ENCODE data around the gene GRIK2. TPM values are rescaled to one million over a fixed set of nuclear protein-coding genes. Genes with fewer than 3 reads are reported as not detected.

The GRIK2 gene
- total RNA-seq, 1 experiment from 2014 or later = 6.6 TPM

GRCh38 chr6:101605874-101606273 is 212.4 kb downstream of the GRIK2 start:
- ATAC-seq (no peak), DNase-seq (ENCODE audit: low read depth, low spot score) (no peak)
- Histone ChIP-seq H3K27ac (ENCODE audit: low read length) (no peak overlapping the region), H3K27me3 (ENCODE audit: control insufficient read depth, insufficient read depth, low read length) (no peaks in the 10 kb centered on the region), H3K4me1 (ENCODE audit: control insufficient read depth, insufficient read depth, low read length) (no peaks in the 10 kb centered on the region), H3K4me3 (ENCODE audit: low read depth in 2 of 2, low read length in 2 of 2) (no peak overlapping the region), H3K9me3 (ENCODE audit: control insufficient read depth, insufficient read depth, low read depth, low read length) (no peaks in the 10 kb centered on the region), H3K36me3 (ENCODE audit: control insufficient read depth, insufficient read depth, low read length) (no peaks in the 10 kb centered on the region)
- BruUV-seq (replicated peaks) = no TSS peak
- POLR2A ChIA-PET = no interaction called here
- CTCF ChIA-PET = no interaction called here
- no peak for TF ChIP-seq REST (IDR thresholded peaks at IDR 0.05; ENCODE audit: insufficient read depth in 1 of 2, low read depth in 2 of 2, low read length in 1 of 2)
- TF ChIP-seq SIN3A (IDR thresholded peaks at IDR 0.05; ENCODE audit: borderline replicate concordance, insufficient read depth, low read depth, low read length) = no peak
- TF ChIP-seq TCF7L2 (IDR thresholded peaks at IDR 0.05; ENCODE audit: low read depth, low read length) = no peak
- TF ChIP-seq CTCF (IDR thresholded peaks at IDR 0.05) = no peak
- intact Hi-C loops (cut with micrococcal nuclease; ENCODE audit: unreplicated experiment) = no loop called here
- in situ Hi-C loops (cut with HindIII; ENCODE audit: low pct_unique_long_range_greater_than_20kb, low sequenced_read_pairs) = no loop called here

GRCh38 chr6:101607111-101607690 is 213.7 kb downstream of the GRIK2 start:
- in situ Hi-C loops (cut with HindIII; ENCODE audit: low pct_unique_long_range_greater_than_20kb, low sequenced_read_pairs) = no loop called here
- H3K36me3 ChIP-seq (ENCODE audit: control insufficient read depth, insufficient read depth, low read length) = no peaks in the 10 kb centered on the region
- H3K27me3 ChIP-seq (ENCODE audit: control insufficient read depth, insufficient read depth, low read length) = no peaks in the 10 kb centered on the region
- TF ChIP-seq POLR2AphosphoS5 (IDR thresholded peaks at IDR 0.05; ENCODE audit: low read depth, low read length) (no peak), REST (IDR thresholded peaks at IDR 0.05; ENCODE audit: insufficient read depth in 1 of 2, low read depth in 2 of 2, low read length in 1 of 2) (no peak), CTCF (IDR thresholded peaks at IDR 0.05) (no peak), SIN3A (IDR thresholded peaks at IDR 0.05; ENCODE audit: borderline replicate concordance, insufficient read depth, low read depth, low read length) (no peak), TCF7L2 (IDR thresholded peaks at IDR 0.05; ENCODE audit: low read depth, low read length) (no peak)
- ChIA-PET CTCF (no interaction called here), POLR2A (no interaction called here)
- no peaks in the 10 kb centered on the region for H3K9me3 ChIP-seq (ENCODE audit: control insufficient read depth, insufficient read depth, low read depth, low read length)
- DNase-seq (ENCODE audit: low read depth, low spot score) = no peak
- BruUV-seq (replicated peaks) = no TSS peak
- no peaks in the 10 kb centered on the region for H3K4me1 ChIP-seq (ENCODE audit: control insufficient read depth, insufficient read depth, low read length)
- no peak overlapping the region for H3K4me3 ChIP-seq (ENCODE audit: low read depth in 2 of 2, low read length in 2 of 2)
- H3K27ac ChIP-seq (ENCODE audit: low read length) = no peak overlapping the region
- intact Hi-C loops (cut with micrococcal nuclease; ENCODE audit: unreplicated experiment) = no loop called here
- ATAC-seq = no peak
